Erythroblast (primary cell): Measurements from ENCODE around the gene MICAL2.

Source experiments
- GATA1 ChIP-seq: IDR thresholded peaks from 2 replicates; pipeline ENCODE4 v1.6.1; 2011; ENCODE audit warnings: low read depth, mild to moderate bottlenecking, control low read depth, low read length, moderate library complexity
- POLR2A ChIP-seq: IDR thresholded peaks from 2 replicates; pipeline ENCODE4 v1.6.1; 2011; ENCODE audit warnings: mild to moderate bottlenecking, low read length

DNA sequence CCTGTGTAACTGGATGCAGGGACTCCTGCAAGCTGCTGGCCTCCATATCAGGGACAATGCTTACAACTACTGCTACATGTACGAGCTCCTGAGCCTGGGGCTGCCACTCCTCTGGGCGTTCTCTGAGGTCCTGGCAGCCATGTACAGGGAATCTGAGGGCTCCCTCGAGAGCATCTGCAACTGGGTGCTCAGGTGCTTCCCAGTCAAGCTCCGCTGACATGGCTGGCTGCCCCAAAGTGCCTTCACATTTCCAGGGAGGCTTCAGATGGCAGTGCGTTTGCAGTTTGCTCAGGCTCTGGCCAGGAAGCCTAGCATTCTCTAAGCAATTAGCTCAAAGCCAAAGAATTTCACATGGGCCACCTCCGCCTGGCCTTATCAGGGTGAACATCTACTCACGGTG lies 149.6 kb downstream of the MICAL2 start:
- no peak for TF ChIP-seq POLR2A
- no peak for TF ChIP-seq GATA1
